Loucy (cell line): ENCODE measurements around the gene TBCD.

Source experiments
- H2AFZ ChIP-seq: fragments of 200-600 bp; sonication (generic); 2 replicates; pipeline ENCODE4 v1.6.0; 2016; ENCODE audit warnings: antibody characterized with exemption, mild to moderate bottlenecking, low read length, moderate library complexity
- H3F3A ChIP-seq: fragments of 200-600 bp; 2 replicates; pipeline ENCODE4 v1.6.0; 2016; ENCODE audit warnings: antibody characterized with exemption, low read depth, mild to moderate bottlenecking
- H3K27me3 ChIP-seq: fragments of 200-600 bp; sonication (generic); 2 replicates; pipeline ENCODE4 v1.6.1; 2014; ENCODE audit warnings: low read length, mild to moderate bottlenecking; ENCODE audit not compliant: insufficient read depth, poor library complexity, severe bottlenecking
- H3K36me3 ChIP-seq: fragments of 200-600 bp; sonication (generic); 2 replicates; pipeline ENCODE4 v1.6.1; 2016; ENCODE audit warnings: low read length; ENCODE audit not compliant: insufficient read depth
- H3K4me1 ChIP-seq: fragments of 200-600 bp; sonication (generic); 2 replicates; pipeline ENCODE4 v1.5.1; 2014; ENCODE audit warnings: low read length, mild to moderate bottlenecking; ENCODE audit not compliant: insufficient read depth, poor library complexity, severe bottlenecking
- H3K4me2 ChIP-seq: fragments of 200-600 bp; sonication (generic); 2 replicates; pipeline ENCODE4 v1.6.0; 2014; ENCODE audit warnings: antibody characterized with exemption, low read length, low read depth, mild to moderate bottlenecking; ENCODE audit not compliant: poor library complexity, severe bottlenecking
- H3K4me3 ChIP-seq: fragments of 200-600 bp; sonication (generic); 2 replicates; pipeline ENCODE4 v1.5.1; 2014; ENCODE audit warnings: low read length, mild to moderate bottlenecking, mixed read lengths; ENCODE audit not compliant: poor library complexity, severe bottlenecking
- H3K79me2 ChIP-seq: fragments of 200-600 bp; sonication (generic); 2 replicates; pipeline ENCODE4 v1.6.1; 2014; ENCODE audit warnings: low read length; ENCODE audit not compliant: insufficient read depth
- H3K9ac ChIP-seq: fragments of 200-600 bp; sonication (generic); 2 replicates; pipeline ENCODE4 v1.6.0; 2014; ENCODE audit warnings: mild to moderate bottlenecking, low read depth, low read length, moderate library complexity; ENCODE audit not compliant: poor library complexity, severe bottlenecking
- H3K9me2 ChIP-seq: fragments of 200-600 bp; sonication (generic); replicated peaks from 2 replicates; pipeline ENCODE4 v1.6.1; 2016; ENCODE audit warnings: low read depth, low read length, mixed read lengths
- H3K9me3 ChIP-seq: fragments of 200-600 bp; sonication (generic); 2 replicates; pipeline ENCODE4 v1.6.1; 2014; ENCODE audit warnings: mild to moderate bottlenecking, antibody characterized with exemption, low read length, low read depth; ENCODE audit not compliant: insufficient read depth
- H4K20me1 ChIP-seq: fragments of 200-600 bp; sonication (generic); 2 replicates; pipeline ENCODE4 v1.6.0; 2014; ENCODE audit warnings: antibody characterized with exemption, low read length, mild to moderate bottlenecking; ENCODE audit not compliant: insufficient read depth, poor library complexity, severe bottlenecking
- CTCF ChIP-seq: fragments of 200-600 bp; sonication (generic); conservative IDR thresholded peaks from 2 replicates; pipeline ENCODE4 v1.5.1; 2014; ENCODE audit warnings: mild to moderate bottlenecking, antibody characterized with exemption, low read length
- EZH2phosphoT487 ChIP-seq: fragments of 200-600 bp; IDR thresholded peaks from 2 replicates; pipeline ENCODE4 v1.6.1; 2018; ENCODE audit warnings: antibody characterized with exemption, mild to moderate bottlenecking, moderate library complexity, borderline replicate concordance

Gene TBCD

GRCh38 chr17:82734987-82735866 is 16.6 kb upstream of the TBCD start, which contains the start of gene FN3K:
FN3K (plus strand) TSS chr17:82735615; CDS start chr17:82735637, 22 bp downstream.
- TF ChIP-seq CTCF (no peak), EZH2phosphoT487 (no peak)
- H3K9me2 ChIP-seq = no peaks in the 10 kb centered on the region
- no peaks in the 10 kb centered on the region for H3K36me3 ChIP-seq
- no peak within 1 kb of the TSS for H2AFZ ChIP-seq
- H3K4me1 ChIP-seq = no peaks in the 10 kb centered on the region
- H4K20me1 ChIP-seq = no peaks in the 10 kb centered on the region
- no peaks in the 10 kb centered on the region for H3K79me2 ChIP-seq
- H3K4me2 ChIP-seq = no peak within 1 kb of the TSS
- H3F3A ChIP-seq = no peaks in the 10 kb centered on the region
- H3K9ac ChIP-seq = no peak within 1 kb of the TSS
- H3K4me3 ChIP-seq = no peak within 1 kb of the TSS
- no peaks in the 10 kb centered on the region; the same call in 1 of the 2 replicates for H3K9me3 ChIP-seq
- no peaks in the 10 kb centered on the region for H3K27me3 ChIP-seq

DNA sequence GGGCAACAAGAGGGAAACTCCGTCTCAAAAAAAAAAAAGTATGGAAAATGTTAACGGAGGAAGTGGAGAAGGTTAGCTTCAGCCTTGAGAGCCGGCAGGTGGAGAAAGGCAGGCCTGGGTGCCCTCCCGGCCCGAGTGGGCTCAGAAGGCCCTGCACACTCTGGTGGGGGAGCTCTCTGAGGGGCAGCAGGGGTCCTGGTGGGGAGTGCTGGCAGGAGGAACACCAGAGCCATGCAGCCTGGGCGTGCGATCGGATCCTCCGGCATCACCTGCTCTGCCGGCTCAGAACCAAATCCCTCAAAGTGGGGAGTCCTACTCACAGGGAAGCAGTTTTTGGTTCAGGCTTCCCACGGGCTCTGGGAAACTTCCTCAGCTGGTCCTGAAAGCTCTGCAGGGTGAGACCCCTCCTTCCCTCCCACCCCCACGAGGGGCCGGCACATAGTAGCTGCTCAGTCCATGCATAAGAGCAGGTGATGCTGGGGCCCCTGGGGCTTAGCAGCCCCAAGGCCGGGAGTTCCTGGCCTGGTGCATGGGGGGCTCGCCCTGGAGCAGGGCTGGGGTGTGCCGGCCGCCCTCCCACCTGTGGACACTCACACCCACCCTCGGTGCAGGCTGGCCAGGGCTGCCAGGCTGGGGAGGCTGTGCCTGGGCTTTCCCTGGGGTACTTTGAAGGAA is 15.2 kb upstream of the TBCD start:
- Histone ChIP-seq H2AFZ (no peak overlapping the region), H3K4me2 (no peak overlapping the region), H3F3A (no peaks in the 10 kb centered on the region), H3K4me1 (no peaks in the 10 kb centered on the region), H4K20me1 (no peaks in the 10 kb centered on the region), H3K9me3 (no peaks in the 10 kb centered on the region; the same call in 1 of the 2 replicates), H3K9me2 (no peaks in the 10 kb centered on the region), H3K4me3 (no peak overlapping the region), H3K36me3 (no peaks in the 10 kb centered on the region), H3K27me3 (no peaks in the 10 kb centered on the region), H3K79me2 (no peaks in the 10 kb centered on the region), H3K9ac (no peak overlapping the region)
- no peak for TF ChIP-seq EZH2phosphoT487
- no peak for TF ChIP-seq CTCF

GRCh38 chr17:82737967-82738877 is 13.6 kb upstream of the TBCD start:
- H3K36me3 ChIP-seq = no peaks in the 10 kb centered on the region
- H3K9me2 ChIP-seq = no peaks in the 10 kb centered on the region
- H3K4me2 ChIP-seq = no peak overlapping the region
- no peak overlapping the region for H3K4me3 ChIP-seq
- no peaks in the 10 kb centered on the region for H4K20me1 ChIP-seq
- no peaks in the 10 kb centered on the region for H3K27me3 ChIP-seq
- TF ChIP-seq CTCF (no peak), EZH2phosphoT487 (no peak)
- no peaks in the 10 kb centered on the region for H3K79me2 ChIP-seq
- no peak overlapping the region for H3K9ac ChIP-seq
- H2AFZ ChIP-seq = no peak overlapping the region
- no peaks in the 10 kb centered on the region; the same call in 1 of the 2 replicates for H3K9me3 ChIP-seq
- H3F3A ChIP-seq = no peaks in the 10 kb centered on the region
- H3K4me1 ChIP-seq = no peaks in the 10 kb centered on the region
